Cardiac fibroblast (primary cell): ENCODE results near the gene XPNPEP1.
A peak's percentile ranks its signal among the peaks of the same experiment; 100 is the strongest.

ENCODE experiments used
- DNase-seq, 2 donors: peaks; one replicate each; pipeline versions ENCODE4 v3.0.0 to v3.0.0-alpha.2; 2010; ENCODE audit warnings: low read depth in 2 of 2
- H3K4me3 ChIP-seq, 2 donors: replicated peaks in 1 of 2; 1 replicate in 1 of 2; 2 replicates in 1 of 2; pipeline ENCODE4 v1.5.1; 2011; ENCODE audit warnings: low read depth in 2 of 2, low read length in 2 of 2, mild to moderate bottlenecking in 2 of 2, moderate library complexity in 1 of 2
- CTCF ChIP-seq: IDR thresholded peaks from one replicate; pipeline ENCODE4 v1.5.1; 2011; ENCODE audit warnings: low read depth, mild to moderate bottlenecking, low read length, inconsistent platforms

XPNPEP1 gene

GRCh38 chr10:109837384-109837783 lies 85.9 kb downstream of the XPNPEP1 start:
- TF ChIP-seq CTCF = no peak
- no peak overlapping the region for H3K4me3 ChIP-seq
- no peak for DNase-seq

DNA sequence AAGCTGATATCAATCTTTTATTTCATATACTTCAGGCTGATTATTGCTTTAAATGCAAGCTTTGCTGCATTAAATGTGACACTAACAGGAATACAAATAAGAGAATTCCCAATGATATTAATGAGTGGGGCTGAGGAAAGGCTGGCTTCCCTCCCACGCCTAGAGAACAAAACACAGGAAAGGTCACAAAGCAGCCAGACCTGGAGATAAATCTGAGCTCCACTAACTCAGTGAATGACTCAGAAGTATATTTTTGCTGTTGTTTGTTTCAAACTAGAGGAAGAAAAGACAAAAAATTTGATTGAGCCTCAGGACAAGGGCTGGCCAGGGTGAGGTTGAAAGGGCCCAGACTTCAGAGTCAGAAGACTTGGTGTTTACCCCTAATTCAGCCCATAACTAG lies 88.1 kb downstream of the XPNPEP1 start:
- DNase-seq = peak; percentile 7 to 16
- no peak overlapping the region for H3K4me3 ChIP-seq
- no peak for TF ChIP-seq CTCF

DNA sequence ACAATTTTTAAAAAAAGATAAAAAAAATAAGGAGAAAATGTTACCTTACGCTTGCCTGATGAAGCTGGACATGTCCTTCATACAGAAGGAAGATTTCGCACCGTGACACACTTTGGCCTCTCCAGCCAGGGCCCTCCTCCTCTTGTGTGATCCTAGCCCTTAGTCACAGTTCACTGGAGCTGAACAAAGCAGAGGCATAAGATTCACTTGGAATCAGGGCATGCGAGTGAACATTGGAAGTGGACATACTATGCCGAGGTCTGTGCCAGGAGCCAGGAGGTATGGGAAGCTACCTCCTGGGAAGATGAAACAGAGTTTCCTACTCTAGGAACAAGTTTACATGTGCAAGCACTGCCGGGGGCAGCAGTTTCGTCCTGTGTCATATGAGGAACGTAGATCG lies 91.5 kb downstream of the XPNPEP1 start:
- no peak for TF ChIP-seq CTCF
- H3K4me3 ChIP-seq = no peak overlapping the region
- no peak for DNase-seq

DNA sequence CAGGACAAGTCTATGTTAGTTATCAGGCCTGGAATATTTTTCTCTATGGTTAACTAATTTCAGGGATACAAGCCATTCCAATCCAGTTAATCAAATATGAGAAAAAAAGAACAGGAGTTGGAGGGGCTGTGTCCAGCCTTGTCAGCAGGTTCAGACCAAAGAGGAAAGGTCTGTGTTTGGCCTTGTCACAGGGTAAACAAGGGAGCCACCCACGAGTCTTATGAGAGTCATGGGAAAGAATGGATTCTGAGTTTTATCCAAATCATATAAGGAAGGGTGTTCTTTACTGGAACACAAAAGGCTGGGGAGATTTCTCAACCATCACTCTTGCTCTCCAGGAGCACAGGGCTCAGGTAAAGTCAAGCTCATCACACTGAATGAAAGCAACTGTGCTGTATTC lies 99.1 kb downstream of the XPNPEP1 start:
- no peak for DNase-seq
- TF ChIP-seq CTCF = no peak
- no peak overlapping the region for H3K4me3 ChIP-seq

DNA sequence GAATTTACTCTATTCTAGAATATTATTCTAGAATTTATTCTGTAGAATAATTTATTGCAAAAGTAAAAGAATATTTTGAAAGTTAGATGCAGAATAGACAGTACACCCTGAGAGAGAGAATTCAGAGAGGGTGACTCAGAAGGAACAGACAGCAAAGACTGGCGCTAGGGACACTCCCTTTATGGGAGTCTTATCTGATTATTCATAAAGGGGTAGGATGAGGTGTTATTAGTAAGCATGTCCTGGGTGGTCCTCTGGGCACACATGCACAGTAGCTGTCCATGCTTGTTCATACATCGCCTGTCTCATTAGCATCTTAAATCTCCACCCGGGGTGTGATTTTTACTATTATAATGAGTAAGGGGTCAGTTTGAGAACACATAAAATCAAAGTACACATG lies 100.1 kb downstream of the XPNPEP1 start:
- no peak overlapping the region for H3K4me3 ChIP-seq
- TF ChIP-seq CTCF = no peak
- DNase-seq = peak in 1 of 2 donors; percentile 13

GRCh38 chr10:109821672-109822071 lies 101.6 kb downstream of the XPNPEP1 start:
- no peak for TF ChIP-seq CTCF
- H3K4me3 ChIP-seq = no peak overlapping the region
- no peak for DNase-seq

DNA sequence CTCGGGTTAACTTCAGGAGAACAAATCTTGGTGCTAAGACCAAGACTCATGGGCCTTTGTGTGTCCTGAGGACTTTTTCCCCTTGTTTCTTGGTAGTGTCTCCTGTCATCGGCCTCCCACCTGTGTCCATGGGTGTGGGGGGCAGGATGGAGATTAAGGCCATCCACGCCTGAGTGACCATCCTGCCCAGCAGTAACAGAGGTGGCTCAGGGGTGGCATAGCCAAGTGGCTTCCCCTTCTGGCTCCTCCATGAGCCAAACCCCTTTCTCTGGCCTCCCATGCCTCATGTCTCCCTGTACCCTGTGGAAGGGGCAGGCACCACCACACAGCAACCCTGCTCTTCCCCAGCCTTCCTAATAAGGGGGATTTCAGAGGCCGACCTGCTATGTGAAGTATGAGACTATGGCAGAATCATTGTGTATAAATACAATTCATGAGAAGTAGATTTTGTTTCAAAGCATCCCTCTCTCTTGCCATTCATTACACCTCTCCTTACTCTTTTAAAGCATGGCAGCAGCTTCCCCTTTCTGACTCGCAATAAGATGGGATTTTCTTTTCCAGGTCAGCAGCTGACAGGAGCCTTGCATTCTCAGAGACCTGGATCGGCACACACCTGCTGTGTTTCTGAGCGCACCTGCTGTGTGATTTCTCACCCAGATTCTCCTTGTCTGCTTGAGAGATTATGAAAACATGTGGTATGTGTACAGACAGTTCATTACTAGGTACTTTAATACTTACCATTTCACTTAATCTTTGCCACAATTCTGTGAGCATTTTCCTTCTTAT lies 102.5 kb downstream of the XPNPEP1 start:
- H3K4me3 ChIP-seq = no peak overlapping the region
- no peak for DNase-seq
- TF ChIP-seq CTCF = no peak
